Spleen (tissue), 11 donors: ENCODE measurements around the gene RRH. TPM values are rescaled to one million over a fixed set of nuclear protein-coding genes. Genes with fewer than 3 reads are reported as not detected.

Source experiments
- DNase-seq: peaks from one replicate; pipeline ENCODE4 v3.0.0-alpha.2; 2020
- H3K27ac ChIP-seq, 8 donors: fragments of 200-600 bp; sonication (generic) in 7 of 8; 1 replicate in 4 of 8; 2 replicates in 4 of 8; pipeline versions ENCODE4 v1.5.0 to v1.8.0; 2016 to 2021; ENCODE audit warnings: inconsistent platforms in 4 of 8, mild to moderate bottlenecking in 4 of 8, moderate library complexity in 1 of 8
- H3K27me3 ChIP-seq, 7 donors: fragments of 200-600 bp; sonication (generic) in 6 of 7; replicated peaks in 1 of 7; 1 replicate in 4 of 7; 2 replicates in 3 of 7; pipeline versions ENCODE4 v1.5.0 to v1.8.0; 2016 to 2021; ENCODE audit warnings: inconsistent platforms in 3 of 7, mild to moderate bottlenecking in 1 of 7
- H3K36me3 ChIP-seq, 6 donors: fragments of 200-600 bp; sonication (generic) in 5 of 6; 1 replicate in 4 of 6; 2 replicates in 2 of 6; pipeline versions ENCODE4 v1.5.0 to v1.8.0; 2016 to 2021; ENCODE audit warnings: inconsistent platforms in 2 of 6
- H3K4me1 ChIP-seq, 6 donors: fragments of 200-600 bp; sonication (generic) in 5 of 6; 1 replicate in 3 of 6; 2 replicates in 3 of 6; pipeline versions ENCODE4 v1.5.0 to v1.8.0; 2016 to 2021; ENCODE audit warnings: inconsistent platforms in 3 of 6
- H3K4me3 ChIP-seq, 8 donors: fragments of 200-600 bp; sonication (generic) in 7 of 8; 1 replicate in 4 of 8; 2 replicates in 4 of 8; pipeline versions ENCODE4 v1.5.0 to v1.8.0; 2016 to 2021; ENCODE audit warnings: inconsistent platforms in 4 of 8, mild to moderate bottlenecking in 4 of 8, moderate library complexity in 2 of 8
- H3K9me3 ChIP-seq, 8 donors: fragments of 200-600 bp; sonication (generic) in 7 of 8; 1 replicate in 4 of 8; 2 replicates in 4 of 8; pipeline versions ENCODE4 v1.5.0 to v1.8.0; 2016 to 2021; ENCODE audit warnings: inconsistent platforms in 4 of 8
- POLR2A ChIP-seq, 3 donors: fragments of 450-650 bp; IDR thresholded peaks; one replicate each; pipeline ENCODE4 v1.5.1; 2017; ENCODE audit warnings: antibody characterized with exemption in 3 of 3, mild to moderate bottlenecking in 1 of 3
- POLR2AphosphoS5 ChIP-seq, 3 donors: sonication (generic); formaldehyde crosslinking; IDR thresholded peaks; one replicate each; pipeline ENCODE4 v1.5.1; 2017; ENCODE audit warnings: antibody characterized with exemption in 3 of 3
- WGBS, 5 donors: extraction: QIAGEN DNeasy Blood & Tissue Kit in 3 of 5; methylation state at CpG; one replicate each; pipeline versions ENCODE4 v1.1.5 to v1.1.7; 2013 to 2018; 5-methylcytosine and 5-hydroxymethylcytosine counted together
- intact Hi-C: fragments of 100-400 bp; cut with DNase I; formaldehyde crosslinking; loops from one replicate; pipeline ENCODE4 v1.15.0; 2023; ENCODE audit warnings: low total_unique reads
- polyA plus RNA-seq, 3 donors: library from polyadenylated mRNA; stranded (reverse); fragments of 200-250 nt; gene quantifications; one replicate each; pipeline ENCODE4 v1.2.1, GENCODE V29; 2013
- total RNA-seq, 7 donors: library from RNA; depleted of rRNA in 3 of 7; stranded (reverse); fragments of >200 nt in 3 of 7; fragmentation: NEBNext Ultra II Directional in 4 of 7; extraction: Animal tissue kit (Norgen Biotek cat#: 25700) in 4 of 7; gene quantifications; one replicate each; pipeline versions ENCODE4 v1.1.0 to v1.2.1, GENCODE V29; 2016 to 2021
- TF ChIP-seq, protein P1 (sequence below), 11 experiments: fragments of 200-600 bp in 7 of 11; fragments of 450-650 bp in 4 of 11; sonication (generic) in 4 of 11; IDR thresholded peaks in 8 of 11; conservative IDR thresholded peaks in 3 of 11; 1 replicate in 7 of 11; 2 replicates in 4 of 11; pipeline versions ENCODE4 v1.4.0 to v1.8.0; 2016 to 2021; ENCODE audit warnings: antibody characterized with exemption in 11 of 11, inconsistent platforms in 4 of 11, mild to moderate bottlenecking in 1 of 11
- donor health status: healthy with polysubstance abuse.
- donor health status: DM: no; HTN: no; CAD: no; lungs with moderate emphysema.
- donor health status: DM: no; HTN: no; CAD: no.
- donor health status: Bipolar disorder and iron deficiency.
- donor health status: healthy.
- donor health status: DM: no; HTN: no; CAD: no.
- donor health status: DM: yes; HTN: yes; CAD: no.

The RRH gene
- total and polyA plus RNA-seq, 10 donors: 0.03 to 2.0 (median 0.54) TPM; not detected in 4

DNA sequence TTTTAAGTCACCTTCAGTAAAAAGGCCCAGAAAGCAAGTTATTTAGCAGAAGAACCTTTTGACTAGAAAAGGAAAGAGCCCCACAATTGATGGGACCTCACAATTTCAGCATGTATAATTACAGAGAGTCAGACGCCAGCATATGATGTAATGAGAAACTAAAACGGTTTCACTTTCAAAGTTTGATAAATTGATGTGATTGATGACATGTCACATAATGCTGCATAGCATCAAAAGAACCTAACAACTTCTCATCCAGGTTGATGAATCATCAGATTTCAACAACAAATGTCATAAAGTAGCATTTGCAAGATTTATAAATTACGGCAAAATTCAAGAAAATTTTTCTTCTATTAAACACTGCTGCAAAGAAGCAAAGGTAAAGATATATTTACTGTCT, 16.1 kb upstream of the RRH start:
- H3K27me3 ChIP-seq: no peaks in the 10 kb centered on the region
- intact Hi-C loops: loop anchor here (10.0 kb wide), 1 partner anchor 1167 kb away; no protein-coding TSS in a partner anchor
- DNase-seq: no peak
- TF ChIP-seq POLR2A (IDR thresholded peaks at IDR 0.05): no peak
- no peak for TF ChIP-seq POLR2AphosphoS5 (IDR thresholded peaks at IDR 0.05)
- TF ChIP-seq, protein P1, sequence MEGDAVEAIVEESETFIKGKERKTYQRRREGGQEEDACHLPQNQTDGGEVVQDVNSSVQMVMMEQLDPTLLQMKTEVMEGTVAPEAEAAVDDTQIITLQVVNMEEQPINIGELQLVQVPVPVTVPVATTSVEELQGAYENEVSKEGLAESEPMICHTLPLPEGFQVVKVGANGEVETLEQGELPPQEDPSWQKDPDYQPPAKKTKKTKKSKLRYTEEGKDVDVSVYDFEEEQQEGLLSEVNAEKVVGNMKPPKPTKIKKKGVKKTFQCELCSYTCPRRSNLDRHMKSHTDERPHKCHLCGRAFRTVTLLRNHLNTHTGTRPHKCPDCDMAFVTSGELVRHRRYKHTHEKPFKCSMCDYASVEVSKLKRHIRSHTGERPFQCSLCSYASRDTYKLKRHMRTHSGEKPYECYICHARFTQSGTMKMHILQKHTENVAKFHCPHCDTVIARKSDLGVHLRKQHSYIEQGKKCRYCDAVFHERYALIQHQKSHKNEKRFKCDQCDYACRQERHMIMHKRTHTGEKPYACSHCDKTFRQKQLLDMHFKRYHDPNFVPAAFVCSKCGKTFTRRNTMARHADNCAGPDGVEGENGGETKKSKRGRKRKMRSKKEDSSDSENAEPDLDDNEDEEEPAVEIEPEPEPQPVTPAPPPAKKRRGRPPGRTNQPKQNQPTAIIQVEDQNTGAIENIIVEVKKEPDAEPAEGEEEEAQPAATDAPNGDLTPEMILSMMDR (IDR thresholded peaks at IDR 0.05 in 8 of 11, conservative IDR thresholded peaks at IDR 0.05 in 3 of 11): no peak
- 50 to 73% (median 53%) methylated on average over 3 of the region's 3 CpGs for WGBS, 5 donors
- peaks cover 5 to 26% (median 17%) of the 10 kb centered on the region in 6 donors for H3K4me1 ChIP-seq
- H3K27ac ChIP-seq: no peak overlapping the region
- no peaks in the 10 kb centered on the region for H3K36me3 ChIP-seq
- H3K4me3 ChIP-seq: no peak overlapping the region
- H3K9me3 ChIP-seq: no peaks in the 10 kb centered on the region

DNA sequence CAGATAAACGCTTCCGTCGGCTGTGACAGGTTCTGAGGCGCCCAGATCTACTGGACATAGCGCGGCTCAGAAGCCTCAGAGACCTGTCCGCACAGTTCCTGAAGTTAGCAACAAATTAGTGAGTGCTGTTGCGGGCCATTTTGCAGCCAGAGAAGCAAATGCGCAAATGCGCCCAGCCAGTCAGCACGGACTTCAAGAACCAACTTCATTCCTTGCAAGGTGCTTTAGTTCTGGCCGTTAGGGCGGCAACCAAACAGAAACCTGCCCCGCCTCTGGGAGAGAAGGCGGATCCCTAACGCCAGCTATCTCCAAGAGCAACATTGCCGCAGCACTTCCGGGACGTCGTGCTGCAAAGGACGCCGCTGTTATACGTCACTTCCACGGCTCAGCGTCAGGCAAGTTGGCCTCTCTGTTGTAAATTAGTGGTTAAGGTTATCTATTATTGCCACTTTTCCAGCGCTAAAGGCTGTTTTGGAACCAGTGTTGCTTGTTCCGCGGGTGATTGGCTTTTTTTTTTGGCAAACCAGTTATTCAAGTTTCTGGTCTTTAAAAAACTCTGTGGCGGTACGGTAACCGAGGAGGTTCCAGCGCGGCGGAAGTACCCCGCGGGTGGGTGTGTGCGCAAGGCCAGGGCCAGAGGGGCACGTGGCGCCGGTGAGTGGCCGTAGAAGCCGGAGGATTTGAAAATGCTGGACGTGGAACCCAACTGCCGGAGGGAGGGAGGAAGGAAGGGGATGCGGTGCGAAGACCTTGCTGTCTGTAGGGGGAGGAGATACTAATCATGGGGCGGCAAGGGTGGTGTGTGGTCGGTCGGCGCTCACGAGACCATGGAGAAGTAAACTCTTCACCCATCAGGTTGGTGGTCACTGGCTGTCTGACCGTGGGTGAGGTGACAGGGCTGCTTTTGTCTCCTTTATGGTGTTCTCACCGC, 12.4 kb upstream of the RRH start, which contains the start of gene GAR1:
Gene GAR1, plus strand, starts transcription at position 612 of the 931 bp plus-strand sequence. CDS start 403 bp downstream, outside the sequence.
- DNase-seq: peak; percentile 96
- peaks cover 6 to 43% (median 28%) of the 10 kb centered on the region in 6 donors for H3K4me1 ChIP-seq
- H3K9me3 ChIP-seq: no peaks in the 10 kb centered on the region
- H3K27me3 ChIP-seq: no peaks in the 10 kb centered on the region
- H3K27ac ChIP-seq: peak within 1 kb of the TSS; percentile 80 to 94 (median 89)
- peaks cover 0 to 28% (median 16%) of the 10 kb centered on the region in 6 donors for H3K36me3 ChIP-seq
- TF ChIP-seq, protein P1 (IDR thresholded peaks at IDR 0.05 in 8 of 11, conservative IDR thresholded peaks at IDR 0.05 in 3 of 11): peak in 1 of 11 experiments; percentile 17
- TF ChIP-seq POLR2A (IDR thresholded peaks at IDR 0.05): peak in 1 of 3 donors; percentile 24
- TF ChIP-seq POLR2AphosphoS5 (IDR thresholded peaks at IDR 0.05): peak; percentile 84 to 93 (median 92)
- H3K4me3 ChIP-seq: peak within 1 kb of the TSS; percentile 76 to 89 (median 86)
- intact Hi-C loops: loop anchor here (10.0 kb wide), 1 partner anchor 1171 kb away; no protein-coding TSS in a partner anchor
- WGBS, 5 donors: 0 to 1% (median 0%) methylated on average over 49 to 53 of the region's 53 CpGs

DNA sequence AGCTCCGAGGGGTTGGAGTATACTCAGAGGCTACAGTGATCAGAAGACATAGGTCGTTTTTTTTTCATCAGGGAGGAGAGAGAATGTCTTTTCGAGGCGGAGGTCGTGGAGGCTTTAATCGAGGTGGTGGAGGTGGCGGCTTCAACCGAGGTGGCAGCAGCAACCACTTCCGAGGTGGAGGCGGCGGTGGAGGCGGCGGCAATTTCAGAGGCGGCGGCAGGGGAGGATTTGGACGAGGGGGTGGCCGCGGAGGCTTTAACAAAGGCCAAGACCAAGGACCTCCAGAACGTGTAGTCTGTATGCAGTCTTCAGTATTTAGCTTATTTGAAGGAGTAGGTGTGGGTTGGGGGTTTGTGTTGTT, 11.7 kb upstream of the RRH start:
- 0 to 1% (median 1%) methylated on average over 19 of the region's 19 CpGs for WGBS, 5 donors
- Histone ChIP-seq H3K27me3 (no peaks in the 10 kb centered on the region), H3K27ac (peak overlapping the region; percentile 80 to 94 (median 89)), H3K4me3 (peak overlapping the region; percentile 76 to 89 (median 86)), H3K36me3 (peaks cover 0 to 35% (median 21%) of the 10 kb centered on the region in 6 donors), H3K9me3 (no peaks in the 10 kb centered on the region), H3K4me1 (peaks cover 6 to 48% (median 28%) of the 10 kb centered on the region in 6 donors)
- DNase-seq: peak; percentile 86
- TF ChIP-seq POLR2A (IDR thresholded peaks at IDR 0.05): no peak
- TF ChIP-seq, protein P1 (IDR thresholded peaks at IDR 0.05 in 8 of 11, conservative IDR thresholded peaks at IDR 0.05 in 3 of 11): no peak
- TF ChIP-seq POLR2AphosphoS5 (IDR thresholded peaks at IDR 0.05): no peak
- intact Hi-C loops: loop anchor here (10.0 kb wide), 1 partner anchor 1171 kb away; no protein-coding TSS in a partner anchor
